Activated CD8-positive, alpha-beta memory T cell treated with anti-CD3 and anti-CD28 coated beads for 36 hours (primary cell): ENCODE results near the gene SLC25A34. TPM values are rescaled to one million over a fixed set of nuclear protein-coding genes. Genes with fewer than 3 reads are reported as not detected.

ENCODE experiments used
- CTCF ChIA-PET: fragments of 350-600 bp; sonication (Branson Sonifier 250); formaldehyde crosslinking; loops from one replicate; lab custom pipeline; 2021; ENCODE audit warnings: antibody characterized with exemption; lab: Charles Lee
- POLR2A ChIA-PET: fragments of 350-600 bp; sonication (Branson Sonifier 250); formaldehyde crosslinking; loops from one replicate; lab custom pipeline; 2021; ENCODE audit warnings: antibody characterized with exemption; lab: Charles Lee
- total RNA-seq, 2 experiments: library from RNA; stranded (reverse); gene quantifications; one replicate each; pipeline ENCODE4 v1.2.3, GENCODE V29; 2021

Gene SLC25A34
- total RNA-seq, 2 experiments from 2014 or later = 0.75 to 0.80 TPM

GRCh38 chr1:15742339-15742801, 6.3 kb downstream of the SLC25A34 start, which contains the start of gene TMEM82:
TSS of gene TMEM82 (plus strand) at chr1:15742499. CDS start at chr1:15742560, 61 bp downstream.
- CTCF ChIA-PET = interaction anchor here (0.7 to 1.0 kb wide), 2 partner anchors 146 to 226 kb away, joined by 3 to 5 read pairs; no protein-coding TSS in a partner anchor
- POLR2A ChIA-PET = no interaction called here

GRCh38 chr1:15744122-15744679, 8.1 kb downstream of the SLC25A34 start:
- POLR2A ChIA-PET = no interaction called here

GRCh38 chr1:15747378-15747777, 11.3 kb downstream of the SLC25A34 start:
- POLR2A ChIA-PET = no interaction called here
- CTCF ChIA-PET = no interaction called here

More at GRCh38 chr1:15744122-15744679, 8.1 kb downstream of the SLC25A34 start:
- CTCF ChIA-PET = no interaction called here

- ChIA-PET CTCF (no interaction called here), POLR2A (no interaction called here)
Observed at GRCh38 chr1:15748264-15748663, 12.2 kb downstream of the SLC25A34 start.

GRCh38 chr1:15748690-15749398, 12.8 kb downstream of the SLC25A34 start:
- POLR2A ChIA-PET = no interaction called here
- CTCF ChIA-PET = no interaction called here

GRCh38 chr1:15749399-15750291, 13.6 kb downstream of the SLC25A34 start:
- POLR2A ChIA-PET = no interaction called here
- CTCF ChIA-PET = no interaction called here

DNA sequence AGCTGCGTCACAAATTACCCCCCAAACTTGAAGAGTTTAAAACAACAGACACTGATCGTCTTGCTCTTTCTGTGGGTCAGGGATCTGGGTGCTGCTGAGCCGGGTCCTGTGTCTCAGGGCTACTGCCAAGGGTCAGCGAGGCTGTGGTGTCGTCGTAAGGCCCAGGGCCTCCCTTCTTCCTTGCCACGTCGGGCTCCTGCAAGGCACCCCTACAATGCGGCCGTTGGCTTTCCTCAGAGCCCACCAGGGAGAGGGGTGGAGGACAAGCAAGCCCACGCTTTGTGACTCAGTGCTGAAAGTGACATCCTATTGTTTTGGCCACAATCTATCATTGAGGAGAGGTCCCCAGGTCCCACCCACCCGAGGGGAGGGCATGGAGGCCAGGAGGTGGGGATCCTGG, 14.9 kb downstream of the SLC25A34 start:
- ChIA-PET CTCF (no interaction called here), POLR2A (no interaction called here)

DNA sequence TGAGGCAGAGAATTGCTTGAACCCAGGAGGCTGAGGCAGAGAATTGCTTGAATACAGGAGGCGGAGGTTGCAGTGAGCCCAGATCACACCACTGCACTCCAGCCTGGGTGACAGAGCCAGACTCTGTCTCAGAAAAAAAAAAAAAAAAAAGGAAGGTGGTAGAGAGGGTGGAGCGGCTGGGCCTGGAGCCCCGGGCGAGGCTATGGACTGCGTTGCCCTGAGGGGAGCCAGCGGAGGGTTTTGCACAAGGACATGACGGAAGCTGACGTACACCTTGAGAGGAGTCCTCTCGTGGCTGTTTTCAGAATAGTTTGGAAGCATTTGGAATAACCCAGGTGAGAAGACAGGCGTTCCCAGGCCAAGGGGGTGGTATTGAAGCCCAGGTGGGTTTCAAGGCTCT, 15.7 kb downstream of the SLC25A34 start:
- CTCF ChIA-PET = no interaction called here
- POLR2A ChIA-PET = no interaction called here

DNA sequence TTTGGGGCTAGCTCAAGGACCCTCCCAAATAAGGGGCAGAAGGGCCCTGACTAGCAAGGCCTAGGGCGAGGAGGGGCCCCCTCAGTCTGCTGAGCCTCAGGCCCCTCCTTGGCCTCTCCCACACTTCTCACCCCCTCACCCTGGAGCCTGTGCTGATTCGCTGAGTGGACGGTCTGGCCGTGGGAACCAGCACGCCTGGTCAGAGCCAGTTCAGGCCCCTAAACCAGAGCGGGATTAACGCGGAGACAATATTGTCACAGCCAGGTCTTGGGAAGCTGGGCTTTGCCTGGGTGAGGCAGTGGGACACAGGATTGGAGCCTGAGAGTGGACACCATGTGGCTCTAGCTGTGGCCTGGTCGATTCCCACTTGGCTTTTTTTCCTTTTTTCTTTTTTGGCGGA, 17.7 kb downstream of the SLC25A34 start:
- POLR2A ChIA-PET = no interaction called here
- CTCF ChIA-PET = no interaction called here

- ChIA-PET CTCF (interaction anchor here (0.6 kb wide), 1 partner anchor 186 kb away, joined by 4 read pairs; no protein-coding TSS in a partner anchor), POLR2A (no interaction called here)
Observed at GRCh38 chr1:15755021-15755645, 19.1 kb downstream of the SLC25A34 start.

DNA sequence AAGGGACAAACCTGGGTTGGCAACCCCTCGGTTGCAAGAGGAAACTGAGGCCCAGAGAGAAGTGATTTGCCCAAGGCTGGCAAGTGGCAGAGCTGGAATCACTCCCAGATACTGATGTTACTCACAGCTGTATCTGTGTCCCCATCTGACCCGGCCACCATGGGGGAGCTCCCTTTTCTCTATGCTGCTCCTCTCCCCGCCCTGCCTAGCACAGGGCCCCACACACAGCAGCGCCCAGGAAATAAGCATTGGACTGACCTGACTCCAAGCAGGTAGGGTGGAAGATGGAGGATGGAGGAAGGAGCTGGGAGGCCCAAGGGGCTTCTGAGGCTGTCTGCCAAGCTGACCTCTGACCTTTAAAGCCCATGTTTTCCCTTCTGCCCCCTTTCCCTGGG, 19.6 kb downstream of the SLC25A34 start:
- POLR2A ChIA-PET = no interaction called here
- CTCF ChIA-PET = no interaction called here

GRCh38 chr1:15756143-15757015, 20.3 kb downstream of the SLC25A34 start:
- POLR2A ChIA-PET = no interaction called here
- CTCF ChIA-PET = no interaction called here

DNA sequence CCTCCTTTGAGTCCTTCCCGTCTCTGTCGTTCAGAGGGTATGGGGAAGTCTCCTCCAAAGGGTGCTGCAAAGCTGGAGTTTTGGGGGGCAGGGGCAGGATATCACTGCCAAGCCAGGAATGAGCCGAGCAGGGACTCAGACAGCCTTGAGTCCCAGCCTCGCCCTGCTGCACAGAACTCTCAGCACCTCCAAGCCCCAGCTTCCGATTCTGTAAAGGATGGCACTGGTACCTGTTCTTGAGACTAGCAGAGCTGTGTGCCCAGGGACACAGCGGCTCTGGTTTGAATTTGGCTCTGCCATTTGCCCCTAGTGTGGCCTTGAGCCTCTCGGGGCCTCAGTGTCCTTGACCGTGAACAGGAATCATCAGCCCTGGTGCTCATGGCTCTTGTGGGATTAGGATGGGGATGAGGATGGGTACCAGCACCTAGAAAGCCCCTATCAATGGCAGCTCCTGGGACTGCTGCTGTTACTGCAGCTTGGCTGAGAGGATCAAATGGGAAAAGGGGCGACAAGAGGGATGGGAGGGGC, 21.0 kb downstream of the SLC25A34 start:
- ChIA-PET CTCF (no interaction called here), POLR2A (no interaction called here)

GRCh38 chr1:15757575-15758342, 21.7 kb downstream of the SLC25A34 start:
- POLR2A ChIA-PET = no interaction called here
- CTCF ChIA-PET = no interaction called here

- CTCF ChIA-PET = no interaction called here
- POLR2A ChIA-PET = no interaction called here
Observed at GRCh38 chr1:15758343-15758931, 22.4 kb downstream of the SLC25A34 start, which contains the start of gene FBLIM1. TSS of gene FBLIM1 (plus strand) at chr1:15758795. CDS start at chr1:15764984, 6,189 bp downstream.

- CTCF ChIA-PET = interaction anchor here (2.6 kb wide), 1 partner anchor 33 kb away, joined by 8 read pairs; no protein-coding TSS in a partner anchor
Observed at GRCh38 chr1:15758953-15759661, 23.0 kb downstream of the SLC25A34 start.

More at GRCh38 chr1:15758953-15759661, 23.0 kb downstream of the SLC25A34 start:
- POLR2A ChIA-PET = no interaction called here
